ENCODE measurements around the gene SCFD2.

GRCh38 chr4:53189011-53189410 lies 176.8 kb downstream of the SCFD2 start:
- TF ChIP-seq CTCF (IDR thresholded peaks at IDR 0.05) (no peak), POLR2A (IDR thresholded peaks at IDR 0.05) (no peak)
